MM.1S (cell line): ENCODE data around the gene SMIM35.
"Not testable (repeated sequence)": the region's sequence is repeated elsewhere in the genome, so short reads cannot be mapped to it uniquely, and the experiment has no call there.

Source experiments
- DNase-seq: peaks from one replicate; pipeline ENCODE4 v3.0.0-alpha.2; 2015
- H2AFZ ChIP-seq: fragments of 300-600 bp; sonication (generic); 2 replicates; pipeline ENCODE4 v1.6.0; 2016; ENCODE audit warnings: antibody characterized with exemption, low read length
- H3F3A ChIP-seq: fragments of 300-600 bp; sonication (generic); 2 replicates; pipeline ENCODE4 v1.6.1; 2016; ENCODE audit warnings: mild to moderate bottlenecking, antibody characterized with exemption, low read length, moderate library complexity, mixed read lengths; ENCODE audit not compliant: insufficient read depth
- H3K27ac ChIP-seq: fragments of 300-600 bp; sonication (generic); 2 replicates; pipeline ENCODE4 v1.5.1; 2016; ENCODE audit warnings: mild to moderate bottlenecking, low read length
- H3K27me3 ChIP-seq: fragments of 300-600 bp; sonication (generic); replicated peaks from 2 replicates; pipeline ENCODE4 v1.6.0; 2016; ENCODE audit warnings: low read length; ENCODE audit not compliant: insufficient read depth
- H3K36me3 ChIP-seq: fragments of 300-600 bp; sonication (generic); replicated peaks from 2 replicates; pipeline ENCODE4 v1.6.1; 2016; ENCODE audit warnings: mild to moderate bottlenecking, low read length, mixed read lengths; ENCODE audit not compliant: insufficient read depth
- H3K4me1 ChIP-seq: fragments of 300-600 bp; sonication (generic); 2 replicates; pipeline ENCODE4 v1.6.1; 2016; ENCODE audit warnings: low read length, mixed read lengths
- H3K4me2 ChIP-seq: fragments of 300-600 bp; sonication (generic); 2 replicates; pipeline ENCODE4 v1.6.0; 2016; ENCODE audit warnings: low read depth, low read length
- H3K4me3 ChIP-seq: fragments of 300-600 bp; sonication (generic); 2 replicates; pipeline ENCODE4 v1.5.1; 2016; ENCODE audit warnings: low read length, mixed read lengths
- H3K79me2 ChIP-seq: fragments of 300-600 bp; sonication (generic); 2 replicates; pipeline ENCODE4 v1.6.1; 2016; ENCODE audit warnings: mixed run types, low read length, mixed read lengths
- H3K9ac ChIP-seq: fragments of 300-600 bp; sonication (generic); 2 replicates; pipeline ENCODE4 v1.6.1; 2016; ENCODE audit warnings: low read length, mixed read lengths
- H3K9me2 ChIP-seq: fragments of 300-600 bp; sonication (generic); replicated peaks from 2 replicates; pipeline ENCODE4 v1.6.1; 2016; ENCODE audit warnings: mild to moderate bottlenecking, low read length, mixed read lengths; ENCODE audit not compliant: insufficient read depth
- H3K9me3 ChIP-seq: fragments of 300-600 bp; sonication (generic); replicated peaks from 2 replicates; pipeline ENCODE4 v1.6.1; 2016; ENCODE audit warnings: mild to moderate bottlenecking, low read length, mixed read lengths; ENCODE audit not compliant: insufficient read depth
- H4K20me1 ChIP-seq: fragments of 300-600 bp; sonication (generic); 2 replicates; pipeline ENCODE4 v1.6.1; 2016; ENCODE audit warnings: mild to moderate bottlenecking, low read length, moderate library complexity, mixed read lengths; ENCODE audit not compliant: insufficient read depth
- EZH2 ChIP-seq: fragments of 300-600 bp; sonication (generic); optimal IDR thresholded peaks from 2 replicates; pipeline ENCODE3; 2017; ENCODE audit warnings: low read depth, mild to moderate bottlenecking, antibody characterized with exemption, low read length, mixed read lengths
- EZH2phosphoT487 ChIP-seq: fragments of 300-600 bp; sonication (generic); IDR thresholded peaks from 2 replicates; pipeline ENCODE4 v1.6.1; 2018; ENCODE audit warnings: antibody characterized with exemption, low read length
- TF ChIP-seq, protein P1 (sequence below): fragments of 300-600 bp; sonication (generic); IDR thresholded peaks from 2 replicates; pipeline ENCODE4 v1.5.1; 2016; ENCODE audit warnings: antibody characterized with exemption, low read length, mixed read lengths

The SMIM35 gene

GRCh38 chr11:117978991-117979390 lies 107.8 kb downstream of the SMIM35 start:
- Histone ChIP-seq H3K9me3 (no peaks in the 10 kb centered on the region), H2AFZ (no peak overlapping the region), H4K20me1 (no peaks in the 10 kb centered on the region), H3K4me2 (no peak overlapping the region), H3K9me2 (no peaks in the 10 kb centered on the region), H3F3A (no peaks in the 10 kb centered on the region), H3K4me3 (no peak overlapping the region), H3K27me3 (no peaks in the 10 kb centered on the region), H3K9ac (no peak overlapping the region), H3K79me2 (no peaks in the 10 kb centered on the region), H3K4me1 (no peaks in the 10 kb centered on the region), H3K27ac (no peak overlapping the region), H3K36me3 (no peaks in the 10 kb centered on the region)
- no peak for DNase-seq
- TF ChIP-seq EZH2 (no peak), EZH2phosphoT487 (no peak)
- TF ChIP-seq, protein P1, sequence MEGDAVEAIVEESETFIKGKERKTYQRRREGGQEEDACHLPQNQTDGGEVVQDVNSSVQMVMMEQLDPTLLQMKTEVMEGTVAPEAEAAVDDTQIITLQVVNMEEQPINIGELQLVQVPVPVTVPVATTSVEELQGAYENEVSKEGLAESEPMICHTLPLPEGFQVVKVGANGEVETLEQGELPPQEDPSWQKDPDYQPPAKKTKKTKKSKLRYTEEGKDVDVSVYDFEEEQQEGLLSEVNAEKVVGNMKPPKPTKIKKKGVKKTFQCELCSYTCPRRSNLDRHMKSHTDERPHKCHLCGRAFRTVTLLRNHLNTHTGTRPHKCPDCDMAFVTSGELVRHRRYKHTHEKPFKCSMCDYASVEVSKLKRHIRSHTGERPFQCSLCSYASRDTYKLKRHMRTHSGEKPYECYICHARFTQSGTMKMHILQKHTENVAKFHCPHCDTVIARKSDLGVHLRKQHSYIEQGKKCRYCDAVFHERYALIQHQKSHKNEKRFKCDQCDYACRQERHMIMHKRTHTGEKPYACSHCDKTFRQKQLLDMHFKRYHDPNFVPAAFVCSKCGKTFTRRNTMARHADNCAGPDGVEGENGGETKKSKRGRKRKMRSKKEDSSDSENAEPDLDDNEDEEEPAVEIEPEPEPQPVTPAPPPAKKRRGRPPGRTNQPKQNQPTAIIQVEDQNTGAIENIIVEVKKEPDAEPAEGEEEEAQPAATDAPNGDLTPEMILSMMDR, result no peak

GRCh38 chr11:117978291-117978910 lies 108.4 kb downstream of the SMIM35 start:
- DNase-seq, H2AFZ ChIP-seq, H3K27ac ChIP-seq, H3K27me3 ChIP-seq, H3K4me2 ChIP-seq, H3K9me3 ChIP-seq, H3K4me1 ChIP-seq, H4K20me1 ChIP-seq, H3F3A ChIP-seq, H3K36me3 ChIP-seq, H3K79me2 ChIP-seq, H3K9ac ChIP-seq, H3K4me3 ChIP-seq, H3K9me2 ChIP-seq: not testable (repeated sequence)

DNA sequence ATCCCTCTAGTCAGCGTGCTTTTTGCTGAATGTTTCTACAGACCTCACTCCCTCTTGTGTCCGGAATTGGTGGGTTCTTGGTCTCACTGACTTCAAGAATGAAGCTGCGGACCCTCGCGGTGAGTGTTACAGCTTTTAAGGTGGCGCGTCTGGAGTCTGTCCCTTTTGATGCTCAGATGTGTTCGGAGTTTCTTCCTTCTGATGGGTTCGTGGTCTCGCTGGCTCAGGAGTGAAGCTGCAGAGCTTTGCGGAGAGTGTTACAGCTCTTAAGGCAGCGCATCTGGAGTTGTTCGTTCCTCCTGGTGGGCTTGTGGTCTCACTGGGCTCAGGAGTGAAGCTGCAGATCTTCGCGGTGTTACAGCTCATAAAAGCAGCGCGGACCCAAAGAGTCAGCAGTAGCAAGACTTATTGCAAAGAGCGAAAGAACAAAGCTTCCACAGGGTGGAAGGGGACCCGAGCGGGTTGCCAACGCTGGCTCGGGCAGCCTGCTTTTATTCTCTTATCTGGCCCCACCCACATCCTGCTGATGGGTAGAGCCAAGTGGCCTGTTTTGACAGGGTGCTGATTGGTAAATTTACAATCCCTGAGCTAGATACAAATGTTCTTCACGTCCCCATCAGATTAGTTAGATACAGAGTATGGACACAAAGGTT lies 109.0 kb downstream of the SMIM35 start:
- H4K20me1 ChIP-seq, H3K9ac ChIP-seq, H2AFZ ChIP-seq, H3K4me3 ChIP-seq, H3K4me2 ChIP-seq, H3K79me2 ChIP-seq, H3K4me1 ChIP-seq, H3K27ac ChIP-seq, H3F3A ChIP-seq, H3K36me3 ChIP-seq, DNase-seq, H3K9me3 ChIP-seq, H3K27me3 ChIP-seq, H3K9me2 ChIP-seq: not testable (repeated sequence)

DNA sequence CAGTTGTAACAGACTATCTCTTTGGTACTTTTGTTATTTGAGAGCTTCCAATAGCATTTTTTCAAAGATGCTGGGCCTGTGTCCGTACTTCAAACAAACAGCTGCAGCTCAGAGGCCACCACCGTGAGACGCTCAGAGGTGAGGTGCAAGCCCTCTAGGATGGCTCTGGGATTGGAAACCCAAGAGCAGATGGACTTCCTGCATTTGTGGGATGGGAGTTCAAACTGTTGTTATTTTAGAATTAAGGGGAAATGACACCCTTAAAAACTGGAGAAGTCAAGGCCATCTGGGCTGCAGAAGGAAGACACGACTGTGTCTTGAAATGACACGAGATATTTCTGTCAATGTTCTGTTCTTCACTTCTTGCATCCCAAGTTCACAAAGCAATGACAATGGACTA lies 109.7 kb downstream of the SMIM35 start:
- Histone ChIP-seq H3K27me3 (no peaks in the 10 kb centered on the region), H3K9me2 (no peaks in the 10 kb centered on the region), H3K4me3 (no peak overlapping the region), H4K20me1 (no peaks in the 10 kb centered on the region), H3K79me2 (no peaks in the 10 kb centered on the region), H3F3A (no peaks in the 10 kb centered on the region), H3K9ac (no peak overlapping the region), H3K4me2 (no peak overlapping the region), H3K9me3 (no peaks in the 10 kb centered on the region), H3K36me3 (no peaks in the 10 kb centered on the region), H3K4me1 (no peaks in the 10 kb centered on the region), H3K27ac (no peak overlapping the region), H2AFZ (no peak overlapping the region)
- no peak for TF ChIP-seq EZH2
- TF ChIP-seq EZH2phosphoT487, result no peak
- TF ChIP-seq, protein P1, result no peak
- no peak for DNase-seq
